ENCODE results near the gene CAST.

DNA sequence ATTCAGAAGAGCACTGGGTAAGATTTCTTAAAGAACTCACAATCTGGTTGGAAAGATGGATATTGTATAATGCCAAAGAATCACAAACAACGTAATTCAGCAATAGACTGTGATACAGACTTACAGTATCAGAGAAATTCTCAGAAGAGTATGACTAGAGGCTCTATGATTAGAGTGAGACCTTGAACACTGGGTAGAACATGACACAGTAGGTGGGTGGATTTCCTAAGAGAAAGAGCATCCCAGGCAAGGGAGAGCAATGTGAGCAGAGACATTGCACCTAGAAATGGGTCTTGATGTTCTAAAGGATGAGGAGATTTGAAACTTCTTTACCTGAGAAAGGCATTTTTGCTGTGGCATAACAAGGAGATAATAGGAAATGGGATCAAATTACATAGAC, 27.3 kb upstream of the CAST start:
- TF ChIP-seq, protein P1, sequence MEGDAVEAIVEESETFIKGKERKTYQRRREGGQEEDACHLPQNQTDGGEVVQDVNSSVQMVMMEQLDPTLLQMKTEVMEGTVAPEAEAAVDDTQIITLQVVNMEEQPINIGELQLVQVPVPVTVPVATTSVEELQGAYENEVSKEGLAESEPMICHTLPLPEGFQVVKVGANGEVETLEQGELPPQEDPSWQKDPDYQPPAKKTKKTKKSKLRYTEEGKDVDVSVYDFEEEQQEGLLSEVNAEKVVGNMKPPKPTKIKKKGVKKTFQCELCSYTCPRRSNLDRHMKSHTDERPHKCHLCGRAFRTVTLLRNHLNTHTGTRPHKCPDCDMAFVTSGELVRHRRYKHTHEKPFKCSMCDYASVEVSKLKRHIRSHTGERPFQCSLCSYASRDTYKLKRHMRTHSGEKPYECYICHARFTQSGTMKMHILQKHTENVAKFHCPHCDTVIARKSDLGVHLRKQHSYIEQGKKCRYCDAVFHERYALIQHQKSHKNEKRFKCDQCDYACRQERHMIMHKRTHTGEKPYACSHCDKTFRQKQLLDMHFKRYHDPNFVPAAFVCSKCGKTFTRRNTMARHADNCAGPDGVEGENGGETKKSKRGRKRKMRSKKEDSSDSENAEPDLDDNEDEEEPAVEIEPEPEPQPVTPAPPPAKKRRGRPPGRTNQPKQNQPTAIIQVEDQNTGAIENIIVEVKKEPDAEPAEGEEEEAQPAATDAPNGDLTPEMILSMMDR (IDR thresholded peaks at IDR 0.05; ENCODE audit: insufficient read depth, low read length, poor library complexity, severe bottlenecking), result no peak
- no peak for TF ChIP-seq EZH2phosphoT487 (conservative IDR thresholded peaks at IDR 0.05; ENCODE audit: low read length)

Measured in SU-DHL-6 (cell line).